A549 treated with GW870086 at 1 μM for 4 hours (cell line): Measurements from ENCODE around the gene NPHP3. TPM values are rescaled to one million over a fixed set of nuclear protein-coding genes. Genes with fewer than 3 reads are reported as not detected.

Source experiments
- total RNA-seq: library from RNA; stranded (reverse); fragments of 200-300 nt; extraction: Qiagen RNA extraction; gene quantifications from 5 replicates; pipeline ENCODE4 v1.2.3, GENCODE V29; 2022; ENCODE audit warnings: low read depth

NPHP3 gene
- total RNA-seq: 7.5 to 11.0 TPM (median 9.6 TPM) in 5 replicates

DNA sequence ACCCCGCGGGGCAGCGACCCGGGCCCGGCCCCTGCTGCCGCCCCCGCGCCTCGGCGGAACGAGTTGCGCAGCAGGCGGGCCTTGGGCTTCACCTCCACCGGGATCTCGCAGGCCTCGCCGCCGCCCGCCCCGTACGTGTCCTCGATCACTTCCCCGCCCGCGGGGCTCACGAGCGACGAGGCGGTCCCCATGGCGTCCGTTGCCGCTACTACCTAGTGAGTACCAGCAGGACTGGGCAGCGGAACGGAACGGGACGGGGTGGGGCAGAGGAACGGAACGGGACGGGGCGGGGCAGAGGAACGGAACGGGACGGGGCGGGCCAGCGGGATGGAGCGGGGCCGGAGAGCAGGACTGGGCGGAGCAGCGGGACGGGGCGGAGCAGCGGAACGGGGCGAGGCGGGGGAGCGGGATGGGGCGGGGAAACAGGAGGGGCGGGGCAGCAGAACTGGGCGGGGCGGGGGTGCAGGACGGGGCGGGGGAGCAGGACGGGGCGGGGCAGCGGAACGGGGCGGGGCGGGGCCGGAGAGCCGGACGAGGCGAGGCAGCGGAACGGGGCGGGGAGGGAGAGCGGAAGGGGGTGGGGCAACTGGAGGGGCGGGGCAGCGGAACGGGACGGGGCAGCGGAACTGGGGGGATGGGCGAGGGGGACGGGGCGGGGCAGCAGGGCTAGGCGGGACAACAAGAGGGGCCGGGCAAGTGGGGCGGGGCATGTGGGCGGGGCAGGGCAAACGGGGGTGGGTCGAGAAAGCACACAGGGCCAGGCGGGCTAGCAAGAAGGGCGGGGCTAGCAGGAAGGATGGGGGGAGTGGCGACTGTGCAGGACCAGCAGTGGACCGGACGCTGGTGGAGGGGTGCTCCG, at the start of gene NPHP3:
TSS of gene NPHP3 (minus strand) at position 245 of the 859 bp plus-strand sequence. CDS start at position 191, 54 bp downstream.

GRCh38 chr3:132660052-132660810, 62.0 kb downstream of the NPHP3 start, which contains the start of gene UBA5:
UBA5 (plus strand) TSS chr3:132660329; CDS start chr3:132660538, 209 bp downstream.

DNA sequence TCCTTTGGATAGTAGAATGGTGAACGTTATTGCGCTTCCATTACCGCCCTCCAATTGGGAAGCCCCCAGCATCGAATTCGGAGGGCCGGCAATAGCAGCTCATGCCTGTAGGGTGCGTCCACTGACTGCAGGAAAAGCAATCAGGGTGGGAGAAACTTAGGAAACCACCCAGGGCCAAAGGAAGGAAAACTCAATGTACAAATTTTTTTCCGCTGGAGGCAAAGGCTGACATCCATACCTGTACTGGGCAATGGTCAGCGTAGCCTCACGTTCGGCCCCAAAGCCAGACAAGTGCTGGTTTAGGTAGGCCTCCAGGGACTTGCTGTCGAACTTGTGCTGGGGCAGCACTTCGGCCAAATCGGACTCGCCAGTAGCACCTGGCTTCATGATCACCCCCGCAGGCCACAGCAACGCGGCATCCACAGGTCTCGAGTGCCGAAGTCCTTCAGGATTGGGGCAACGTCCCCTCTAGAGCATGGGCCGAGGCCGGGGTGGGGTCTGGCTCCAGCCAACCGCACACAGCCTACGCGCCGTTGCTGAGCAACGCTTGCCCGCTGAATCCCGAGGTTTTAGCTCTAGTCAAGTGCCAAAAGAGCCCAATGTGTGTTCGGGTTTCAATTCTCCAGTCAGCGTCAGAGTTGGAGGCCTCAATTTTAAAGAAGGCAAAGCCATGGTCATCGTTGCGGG, 62.7 kb downstream of the NPHP3 start, which contains the start of gene ACAD11:
TSS of gene ACAD11 (minus strand) at position 445 of the 687 bp plus-strand sequence. CDS start at position 387, 58 bp downstream.

Other genes with a start within 250 kb of the NPHP3 start
- not detected in 5 replicates for gene ACKR4, start 125.1 kb downstream of the NPHP3 start, total RNA-seq
- gene ACAD11, start 62.6 kb downstream of the NPHP3 start, total RNA-seq: 3.9 to 7.1 TPM (median 4.4 TPM) in 5 replicates
- 20.3 to 31.6 TPM (median 24.4 TPM) in 5 replicates for gene UBA5, start 62.1 kb downstream of the NPHP3 start, total RNA-seq